SU-DHL-6 (cell line): ENCODE data around the gene WDR46.
A peak's percentile ranks its signal among the peaks of the same experiment; 100 is the strongest.

Source experiments
- H2AFZ ChIP-seq: fragments of 200-600 bp; sonication (generic); 2 replicates; pipeline ENCODE4 v1.6.1; 2014; ENCODE audit warnings: low read depth, mild to moderate bottlenecking, moderate library complexity, mixed read lengths, antibody characterized with exemption, low read length; ENCODE audit not compliant: severe bottlenecking
- H3F3A ChIP-seq: fragments of 200-600 bp; shearing (Covaris generic); 2 replicates; pipeline ENCODE4 v1.6.0; 2016; ENCODE audit warnings: antibody characterized with exemption, mild to moderate bottlenecking; ENCODE audit not compliant: insufficient read depth
- H3K27ac ChIP-seq: fragments of 200-600 bp; sonication (generic); 2 replicates; pipeline ENCODE4 v1.5.1; 2016; ENCODE audit warnings: low read depth, mild to moderate bottlenecking, low read length, moderate library complexity, mixed read lengths
- H3K27me3 ChIP-seq: fragments of 200-600 bp; sonication (generic), shearing (Covaris generic); 2 replicates; pipeline ENCODE4 v1.6.0; 2014; ENCODE audit warnings: mild to moderate bottlenecking, low read length
- H3K36me3 ChIP-seq: fragments of 200-600 bp; sonication (generic); 2 replicates; pipeline ENCODE4 v1.6.1; 2014; ENCODE audit warnings: mild to moderate bottlenecking, low read length, mixed read lengths
- H3K4me2 ChIP-seq: fragments of 300-600, 200-600 bp; shearing (Covaris generic), sonication (generic); 2 replicates; pipeline ENCODE4 v1.6.0; 2014; ENCODE audit warnings: low read length, low read depth, mild to moderate bottlenecking; ENCODE audit not compliant: poor library complexity, severe bottlenecking
- H3K4me3 ChIP-seq: fragments of 200-600 bp; sonication (generic); 2 replicates; pipeline ENCODE4 v1.5.1; 2014; ENCODE audit warnings: antibody characterized with exemption, low read length, mild to moderate bottlenecking, mixed read lengths; ENCODE audit not compliant: insufficient read depth, poor library complexity, severe bottlenecking
- H3K79me2 ChIP-seq: fragments of 200-600 bp; sonication (generic); 2 replicates; pipeline ENCODE4 v1.6.1; 2014; ENCODE audit warnings: mild to moderate bottlenecking, low read length, moderate library complexity; ENCODE audit not compliant: insufficient read depth
- H3K9ac ChIP-seq: fragments of 200-600 bp; sonication (generic); 2 replicates; pipeline ENCODE4 v1.7.0; 2014; ENCODE audit warnings: mild to moderate bottlenecking, low read length
- H3K9me2 ChIP-seq: fragments of 200-600 bp; sonication (generic); replicated peaks from 2 replicates; pipeline ENCODE4 v1.6.1; 2014; ENCODE audit warnings: low read length; ENCODE audit not compliant: insufficient read depth
- H3K9me3 ChIP-seq: fragments of 200-600 bp; sonication (generic); 2 replicates; pipeline ENCODE4 v1.6.1; 2014; ENCODE audit warnings: low read length, mixed read lengths; ENCODE audit not compliant: insufficient read depth
- H4K20me1 ChIP-seq: fragments of 200-600 bp; sonication (generic); 2 replicates; pipeline ENCODE4 v1.6.1; 2014; ENCODE audit warnings: low read depth, mild to moderate bottlenecking, antibody characterized with exemption, low read length, moderate library complexity, mixed read lengths
- EZH2phosphoT487 ChIP-seq: fragments of 200-600 bp; sonication (generic), shearing (Covaris generic); conservative IDR thresholded peaks from 2 replicates; pipeline ENCODE4 v1.6.1; 2018; ENCODE audit warnings: mild to moderate bottlenecking, antibody characterized with exemption, low read length, moderate library complexity, mixed read lengths
- TF ChIP-seq, protein P1 (sequence below): fragments of 200-600 bp; sonication (generic); IDR thresholded peaks from one replicate; pipeline ENCODE4 v1.5.1; 2017; ENCODE audit warnings: antibody characterized with exemption, mild to moderate bottlenecking, low read length, moderate library complexity; ENCODE audit not compliant: insufficient read depth, poor library complexity, severe bottlenecking

The WDR46 gene

DNA sequence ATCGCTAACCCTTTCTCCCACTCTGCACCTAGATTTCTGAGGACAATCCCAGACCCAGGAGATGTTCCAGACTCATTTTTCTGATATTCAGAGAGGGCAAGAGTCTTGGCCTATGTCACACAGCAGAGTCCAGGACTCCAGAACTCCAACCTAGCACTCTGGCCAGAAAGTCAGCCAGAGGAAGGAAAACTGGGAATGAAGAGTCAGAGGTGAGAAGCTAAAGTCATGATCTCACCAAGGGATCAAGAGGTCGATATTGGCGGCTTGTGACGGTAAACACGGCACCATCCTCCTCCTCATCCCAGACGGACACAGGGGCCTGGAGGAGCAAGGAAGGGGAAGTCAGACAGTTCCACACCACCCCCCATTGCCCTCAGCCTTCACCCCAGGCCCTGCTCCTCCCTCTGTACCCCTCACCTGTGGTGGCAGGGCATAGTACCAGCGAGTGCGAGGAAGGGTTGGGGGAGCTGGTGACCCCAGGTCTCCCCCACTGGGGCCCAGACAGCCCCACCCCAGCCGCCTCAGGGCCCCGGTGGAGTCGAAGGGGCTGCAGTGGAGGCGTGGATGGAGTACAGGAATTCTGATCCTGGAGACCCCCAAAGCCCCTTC lies 7.9 kb upstream of the WDR46 start:
- Histone ChIP-seq H3K9ac (no peak overlapping the region), H4K20me1 (no peaks in the 10 kb centered on the region), H3K9me2 (no peaks in the 10 kb centered on the region), H3K4me2 (peak overlapping the region; percentile 90), H3K4me3 (no peak overlapping the region), H2AFZ (no peak overlapping the region), H3F3A (peaks cover 26% of the 10 kb centered on the region), H3K9me3 (no peaks in the 10 kb centered on the region), H3K27ac (no peak overlapping the region), H3K36me3 (no peaks in the 10 kb centered on the region), H3K79me2 (peaks cover 20% of the 10 kb centered on the region), H3K27me3 (no peaks in the 10 kb centered on the region)
- TF ChIP-seq, protein P1, sequence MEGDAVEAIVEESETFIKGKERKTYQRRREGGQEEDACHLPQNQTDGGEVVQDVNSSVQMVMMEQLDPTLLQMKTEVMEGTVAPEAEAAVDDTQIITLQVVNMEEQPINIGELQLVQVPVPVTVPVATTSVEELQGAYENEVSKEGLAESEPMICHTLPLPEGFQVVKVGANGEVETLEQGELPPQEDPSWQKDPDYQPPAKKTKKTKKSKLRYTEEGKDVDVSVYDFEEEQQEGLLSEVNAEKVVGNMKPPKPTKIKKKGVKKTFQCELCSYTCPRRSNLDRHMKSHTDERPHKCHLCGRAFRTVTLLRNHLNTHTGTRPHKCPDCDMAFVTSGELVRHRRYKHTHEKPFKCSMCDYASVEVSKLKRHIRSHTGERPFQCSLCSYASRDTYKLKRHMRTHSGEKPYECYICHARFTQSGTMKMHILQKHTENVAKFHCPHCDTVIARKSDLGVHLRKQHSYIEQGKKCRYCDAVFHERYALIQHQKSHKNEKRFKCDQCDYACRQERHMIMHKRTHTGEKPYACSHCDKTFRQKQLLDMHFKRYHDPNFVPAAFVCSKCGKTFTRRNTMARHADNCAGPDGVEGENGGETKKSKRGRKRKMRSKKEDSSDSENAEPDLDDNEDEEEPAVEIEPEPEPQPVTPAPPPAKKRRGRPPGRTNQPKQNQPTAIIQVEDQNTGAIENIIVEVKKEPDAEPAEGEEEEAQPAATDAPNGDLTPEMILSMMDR: no peak
- no peak for TF ChIP-seq EZH2phosphoT487

DNA sequence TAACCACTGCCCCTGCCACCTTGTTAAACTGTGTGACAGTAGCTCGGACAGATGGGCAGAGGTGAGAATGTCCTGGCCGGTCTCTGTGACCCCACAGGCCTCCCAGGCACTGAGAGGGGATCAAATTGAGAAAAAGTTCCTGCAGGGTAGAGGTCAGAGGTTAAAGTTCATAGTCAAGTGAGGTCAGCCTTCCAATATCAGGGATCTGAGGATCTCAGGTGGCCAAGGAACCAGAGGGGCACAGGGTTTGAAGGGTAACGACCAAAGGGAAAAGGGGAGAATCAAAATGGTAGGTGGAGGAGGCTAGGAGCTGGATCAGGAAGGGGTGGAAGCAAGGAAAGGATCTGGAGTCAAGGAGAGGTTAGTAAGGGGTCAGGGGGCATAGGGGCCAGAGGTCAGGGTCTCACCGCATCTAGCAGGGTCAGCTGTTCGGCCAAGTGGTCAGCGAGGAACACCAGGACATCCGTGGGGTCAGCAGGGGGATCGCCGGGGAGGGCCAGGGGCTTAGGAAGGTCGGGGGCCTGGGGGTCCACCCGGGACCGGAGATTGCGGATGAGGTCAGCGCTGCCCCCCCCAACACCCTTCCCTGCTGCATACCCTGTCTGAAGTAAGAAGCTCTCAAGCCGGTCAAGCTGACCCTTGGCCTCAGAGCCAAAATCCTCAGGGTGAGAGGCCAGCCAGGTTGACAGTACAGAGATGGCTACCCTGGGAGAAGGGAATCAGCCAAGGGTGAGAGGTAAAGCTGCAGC lies 6.8 kb upstream of the WDR46 start:
- Histone ChIP-seq H3K9me3 (no peaks in the 10 kb centered on the region), H3K79me2 (peaks cover 21% of the 10 kb centered on the region), H3K4me2 (no peak overlapping the region), H3K4me3 (no peak overlapping the region), H3K27ac (no peak overlapping the region), H3K9ac (no peak overlapping the region), H4K20me1 (no peaks in the 10 kb centered on the region), H3K9me2 (no peaks in the 10 kb centered on the region), H3F3A (peaks cover 28% of the 10 kb centered on the region), H3K36me3 (no peaks in the 10 kb centered on the region), H3K27me3 (no peaks in the 10 kb centered on the region), H2AFZ (no peak overlapping the region)
- no peak for TF ChIP-seq EZH2phosphoT487
- TF ChIP-seq, protein P1: no peak

DNA sequence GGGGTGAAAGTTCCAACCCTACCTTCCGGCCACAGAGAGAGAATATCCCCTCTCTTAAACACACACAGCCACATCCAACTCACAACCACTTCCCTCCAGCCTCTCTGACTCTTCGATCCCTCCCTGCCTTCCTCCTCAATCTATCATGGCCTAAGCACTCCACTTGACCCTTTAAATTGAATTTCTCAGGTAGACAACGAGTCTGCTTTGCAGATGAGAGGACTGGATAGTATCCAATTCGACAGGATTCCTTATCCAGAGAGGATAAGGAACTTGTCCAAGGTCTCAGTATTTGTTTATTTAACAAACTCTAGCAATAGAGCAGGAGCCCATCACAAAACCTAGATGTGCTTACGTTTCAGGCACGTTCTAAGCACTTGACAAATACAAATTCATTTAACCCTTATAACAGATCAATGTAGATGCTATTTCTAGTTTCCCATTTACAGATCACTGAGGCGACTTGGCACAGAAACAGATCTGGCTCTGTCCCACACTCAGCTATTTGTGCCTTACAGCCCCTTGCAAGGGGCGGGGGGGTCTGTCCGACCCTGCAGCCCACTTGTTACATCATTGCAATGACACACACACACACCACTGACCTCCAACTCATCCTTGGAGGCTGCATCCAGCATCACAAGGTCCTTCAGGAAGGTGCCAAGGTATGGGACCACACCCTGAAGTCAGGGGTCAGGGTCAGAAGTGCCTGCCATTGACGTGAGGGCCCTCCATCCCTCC lies 5.2 kb upstream of the WDR46 start:
- Histone ChIP-seq H3K36me3 (no peaks in the 10 kb centered on the region), H3K9me2 (no peaks in the 10 kb centered on the region), H3K4me2 (no peak overlapping the region), H3K9ac (no peak overlapping the region), H3K9me3 (no peaks in the 10 kb centered on the region), H3K4me3 (no peak overlapping the region), H4K20me1 (no peaks in the 10 kb centered on the region), H2AFZ (no peak overlapping the region), H3K27me3 (no peaks in the 10 kb centered on the region), H3K27ac (no peak overlapping the region), H3F3A (peaks cover 23% of the 10 kb centered on the region), H3K79me2 (peaks cover 27% of the 10 kb centered on the region)
- TF ChIP-seq EZH2phosphoT487: no peak
- TF ChIP-seq, protein P1: no peak
